ENCODE data around the gene CSRNP2. TPM values are rescaled to one million over a fixed set of nuclear protein-coding genes. Genes with fewer than 3 reads are reported as not detected.

CSRNP2 gene
- total and polyA plus RNA-seq, 2 of the 8 experiments (the other 6 are each of a cell fraction or from before 2014, with no cell fraction given), result 13.7 to 34.0 TPM

GRCh38 chr12:51087818-51088217 is 4.4 kb upstream of the CSRNP2 start (continued):
- TF ChIP-seq NANOG (IDR thresholded peaks at IDR 0.05; ENCODE audit: insufficient read depth, low read depth, low read length, poor library complexity, severe bottlenecking) (no peak), TCF12 (IDR thresholded peaks at IDR 0.05; ENCODE audit: low read depth, low read length) (no peak)
